Mucosa of descending colon (tissue), 3 donors: ENCODE measurements around the gene CCL27. TPM values are rescaled to one million over a fixed set of nuclear protein-coding genes. Genes with fewer than 3 reads are reported as not detected.
A peak's percentile ranks its signal among the peaks of the same experiment; 100 is the strongest.

ENCODE experiments used
- ATAC-seq: fragments of 200-7000 bp; cut with Tn5 transposase; one replicate; pipeline ENCODE4 v1.9.1; 2020; ENCODE audit warnings: mild to moderate bottlenecking, moderate library complexity
- DNase-seq, 3 donors: peaks; one replicate each; pipeline ENCODE4 v3.0.0-alpha.2; 2020
- H3K36me3 ChIP-seq: fragments of 200-600 bp; one replicate; pipeline ENCODE4 v1.8.0; 2021; ENCODE audit warnings: low read depth, mild to moderate bottlenecking
- H3K4me1 ChIP-seq: fragments of 200-600 bp; one replicate; pipeline ENCODE4 v1.8.0; 2021; ENCODE audit warnings: low read depth, mild to moderate bottlenecking
- H3K4me3 ChIP-seq: fragments of 200-600 bp; one replicate; pipeline ENCODE4 v1.8.0; 2021; ENCODE audit warnings: mild to moderate bottlenecking
- H3K9me3 ChIP-seq: fragments of 200-600 bp; one replicate; pipeline ENCODE4 v1.8.0; 2021; ENCODE audit warnings: mild to moderate bottlenecking
- CTCF ChIP-seq: fragments of 200-600 bp; IDR thresholded peaks from one replicate; pipeline ENCODE4 v1.8.0; 2022; ENCODE audit warnings: antibody characterized with exemption, mild to moderate bottlenecking
- intact Hi-C, 2 donors: fragments of 100-400 bp; cut with DNase I in 1 of 2; cut with micrococcal nuclease in 1 of 2; formaldehyde crosslinking; loops; one replicate each; pipeline versions ENCODE4 v1.11.0 to v1.11.1; 2022; cut with DNase I, micrococcal nuclease
- total RNA-seq, 3 donors: library from RNA; stranded (reverse); fragmentation: NEBNext Ultra II Directional in 2 of 3; extraction: Animal tissue kit (Norgen Biotek cat#: 25700) in 2 of 3; gene quantifications; one replicate each; pipeline versions ENCODE4 v1.2.1 to v1.2.4, GENCODE V29; 2021 to 2023
- donor health status: DM: no; HTN: no; CAD: no; lungs with moderate emphysema.
- donor health status: DM: no; HTN: no; CAD: no.
- donor health status: DM: no; HTN: yes; CAD: no.

CCL27 gene
- total RNA-seq, 3 donors from 2014 or later: not detected

DNA sequence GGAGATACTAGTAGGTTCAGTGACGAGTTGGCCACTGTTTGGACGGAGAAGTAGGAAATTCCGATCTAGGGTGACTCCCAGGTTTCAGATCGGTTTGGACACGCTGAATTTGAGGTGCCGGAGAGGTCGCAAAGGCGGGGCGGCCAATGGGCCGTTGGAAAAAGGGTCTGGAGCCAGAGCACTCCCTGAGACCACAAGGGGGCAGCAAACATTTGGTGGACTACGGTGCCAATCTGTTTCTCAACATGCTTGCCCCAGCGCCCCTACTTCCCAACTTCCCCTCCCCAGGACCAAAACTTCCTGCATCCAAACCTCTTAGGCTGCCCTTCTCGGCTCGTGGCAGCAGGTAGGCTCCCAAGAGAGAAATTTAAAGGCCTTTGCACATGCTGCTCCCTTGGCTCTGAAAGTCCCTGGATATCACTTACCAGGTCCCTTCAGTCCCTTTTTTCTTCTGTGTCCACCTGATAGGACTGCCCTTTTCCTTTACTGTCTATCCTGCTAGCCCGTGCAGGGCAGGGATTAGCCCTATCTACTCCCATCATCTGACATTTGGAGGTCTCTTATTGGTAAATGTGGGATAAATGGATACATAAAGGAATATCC is 49.6 kb downstream of the CCL27 start:
- H3K4me3 ChIP-seq: no peak overlapping the region
- peak; percentile 72 for ATAC-seq

More for the DNA sequence above, 49.6 kb downstream of the CCL27 start:
- intact Hi-C loops: no loop called here
- peak; percentile 86 for TF ChIP-seq CTCF
- no peaks in the 10 kb centered on the region for H3K36me3 ChIP-seq
- DNase-seq: peak; percentile 75 to 88 (median 80)
- peaks cover 4% of the 10 kb centered on the region for H3K4me1 ChIP-seq
- H3K9me3 ChIP-seq: no peaks in the 10 kb centered on the region

Other genes with a start within 250 kb of the CCL27 start
- gene FAM219A, start 204.1 kb downstream of the CCL27 start, total RNA-seq: 10 to 100 TPM in 1 of 3 donors, 1 to 10 TPM in 2; 5.1 to 20.8 (median 8.6) TPM
- not detected for gene DNAI1, start 203.9 kb downstream of the CCL27 start, total RNA-seq
- gene ENHO, start 139.7 kb downstream of the CCL27 start, total RNA-seq: 1 to 10 TPM; 1.4 to 2.0 (median 1.5) TPM
- 10 to 100 TPM in 1 of 3 donors, 1 to 10 TPM in 2; 1.5 to 14.5 (median 7.7) TPM for gene CNTFR, start 72.9 kb downstream of the CCL27 start, total RNA-seq
- 10 to 100 TPM; 29.4 to 47.2 (median 39.4) TPM for gene RPP25L, start 50.6 kb downstream of the CCL27 start, total RNA-seq
- 10 to 100 TPM; 64.4 to 67.1 (median 64.7) TPM for gene DCTN3, start 42.2 kb downstream of the CCL27 start, total RNA-seq
- not detected for gene ARID3C, start 33.6 kb downstream of the CCL27 start, total RNA-seq
- 10 to 100 TPM; 48.1 to 59.8 (median 49.6) TPM for gene SIGMAR1, start 24.9 kb downstream of the CCL27 start, total RNA-seq
- gene GALT, start 16.0 kb downstream of the CCL27 start, total RNA-seq: 10 to 100 TPM; 42.0 to 85.6 (median 63.3) TPM
- gene IL11RA, start 10.5 kb downstream of the CCL27 start, total RNA-seq: 10 to 100 TPM; 18.8 to 57.4 (median 41.0) TPM
- gene CCL19, start 28.6 kb upstream of the CCL27 start, total RNA-seq: 1 to 10 TPM; 1.3 to 8.7 (median 1.6) TPM
- 10 to 100 TPM; 18.7 to 48.9 (median 45.9) TPM for gene CCL21, start 47.5 kb upstream of the CCL27 start, total RNA-seq